H7 (cell line): ENCODE results near the gene VGF. TPM values are rescaled to one million over a fixed set of nuclear protein-coding genes. Genes with fewer than 3 reads are reported as not detected.

ENCODE experiments used
- DNase-seq: peaks from one replicate; pipeline ENCODE4 v3.0.0; 2012
- H3K27me3 ChIP-seq: 2 replicates; pipeline ENCODE4 v1.6.0; 2011; ENCODE audit warnings: mild to moderate bottlenecking, low read length; ENCODE audit not compliant: control insufficient read depth, insufficient read depth
- H3K36me3 ChIP-seq: replicated peaks from 2 replicates; pipeline ENCODE4 v1.5.1; 2011; ENCODE audit warnings: low read length; ENCODE audit not compliant: control insufficient read depth, insufficient read depth
- H3K4me3 ChIP-seq: 2 replicates; pipeline ENCODE4 v1.5.1; 2011; ENCODE audit warnings: low read depth, mild to moderate bottlenecking, control low read depth, low read length, moderate library complexity; ENCODE audit not compliant: insufficient read depth
- total RNA-seq: library from RNA; depleted of rRNA; stranded (reverse); fragments of >200 nt; shearing (Covaris generic); gene quantifications from 2 replicates; pipeline ENCODE4 v1.2.3, GENCODE V29; 2014

The VGF gene
- total RNA-seq, 1 experiment from 2014 or later, result 22.5 TPM

GRCh38 chr7:101172854-101173751 lies 7.7 kb upstream of the VGF start:
- Histone ChIP-seq H3K27me3 (peaks cover 98% of the 10 kb centered on the region), H3K4me3 (peak overlapping the region; percentile 40), H3K36me3 (no peaks in the 10 kb centered on the region)
- peak; percentile 77 for DNase-seq

GRCh38 chr7:101172005-101172853 lies 6.9 kb upstream of the VGF start:
- DNase-seq, result peak; percentile 83
- Histone ChIP-seq H3K27me3 (peaks cover 96% of the 10 kb centered on the region), H3K36me3 (no peaks in the 10 kb centered on the region), H3K4me3 (peak overlapping the region; percentile 40)

GRCh38 chr7:101171442-101171837 lies 6.1 kb upstream of the VGF start:
- Histone ChIP-seq H3K36me3 (no peaks in the 10 kb centered on the region), H3K27me3 (peaks cover 92% of the 10 kb centered on the region), H3K4me3 (peak overlapping the region; percentile 40)
- DNase-seq, result peak; percentile 60

- peak; percentile 47 for DNase-seq
- Histone ChIP-seq H3K4me3 (no peak overlapping the region), H3K36me3 (no peaks in the 10 kb centered on the region), H3K27me3 (peaks cover 90% of the 10 kb centered on the region)
Observed at GRCh38 chr7:101170617-101171441, 5.5 kb upstream of the VGF start.

GRCh38 chr7:101169838-101170551 lies 4.6 kb upstream of the VGF start:
- Histone ChIP-seq H3K4me3 (peak overlapping the region; percentile 24), H3K36me3 (no peaks in the 10 kb centered on the region), H3K27me3 (peaks cover 85% of the 10 kb centered on the region)
- peak; percentile 91 for DNase-seq

- H3K27me3 ChIP-seq, result peaks cover 84% of the 10 kb centered on the region
- H3K4me3 ChIP-seq, result peak overlapping the region; percentile 24
- peak; percentile 35 for DNase-seq
- no peaks in the 10 kb centered on the region for H3K36me3 ChIP-seq
Observed at GRCh38 chr7:101169110-101169837, 3.9 kb upstream of the VGF start.

- no peaks in the 10 kb centered on the region for H3K36me3 ChIP-seq
- H3K4me3 ChIP-seq, result no peak overlapping the region; the same call in 1 of the 2 replicates
- peak; percentile 49 for DNase-seq
- H3K27me3 ChIP-seq, result peaks cover 83% of the 10 kb centered on the region
Observed at GRCh38 chr7:101168412-101169049, 3.2 kb upstream of the VGF start.

GRCh38 chr7:101167645-101168411 lies 2.5 kb upstream of the VGF start:
- no peak overlapping the region for H3K4me3 ChIP-seq
- H3K27me3 ChIP-seq, result peaks cover 76% of the 10 kb centered on the region
- H3K36me3 ChIP-seq, result no peaks in the 10 kb centered on the region
- no peak for DNase-seq

GRCh38 chr7:101166909-101167644 lies 1.7 kb upstream of the VGF start:
- DNase-seq, result peak; percentile 91
- H3K36me3 ChIP-seq, result no peaks in the 10 kb centered on the region
- peaks cover 68% of the 10 kb centered on the region for H3K27me3 ChIP-seq
- peak overlapping the region; percentile 44 for H3K4me3 ChIP-seq

GRCh38 chr7:101166648-101166908 lies 1.2 kb upstream of the VGF start:
- H3K27me3 ChIP-seq, result peaks cover 63% of the 10 kb centered on the region
- H3K4me3 ChIP-seq, result peak overlapping the region; percentile 51
- DNase-seq, result peak; percentile 75
- H3K36me3 ChIP-seq, result no peaks in the 10 kb centered on the region

- DNase-seq, result peak; percentile 84
- Histone ChIP-seq H3K36me3 (no peaks in the 10 kb centered on the region), H3K4me3 (peak overlapping the region; percentile 51), H3K27me3 (peaks cover 59% of the 10 kb centered on the region)
Observed at GRCh38 chr7:101165958-101166647, 734 bp upstream of the VGF start.
